ENCODE results near the gene PACS1. TPM values are rescaled to one million over a fixed set of nuclear protein-coding genes. Genes with fewer than 3 reads are reported as not detected.
A peak's percentile ranks its signal among the peaks of the same experiment; 100 is the strongest.

Gene PACS1
- total RNA-seq, 1 donor from 2014 or later, result 42.6 TPM

DNA sequence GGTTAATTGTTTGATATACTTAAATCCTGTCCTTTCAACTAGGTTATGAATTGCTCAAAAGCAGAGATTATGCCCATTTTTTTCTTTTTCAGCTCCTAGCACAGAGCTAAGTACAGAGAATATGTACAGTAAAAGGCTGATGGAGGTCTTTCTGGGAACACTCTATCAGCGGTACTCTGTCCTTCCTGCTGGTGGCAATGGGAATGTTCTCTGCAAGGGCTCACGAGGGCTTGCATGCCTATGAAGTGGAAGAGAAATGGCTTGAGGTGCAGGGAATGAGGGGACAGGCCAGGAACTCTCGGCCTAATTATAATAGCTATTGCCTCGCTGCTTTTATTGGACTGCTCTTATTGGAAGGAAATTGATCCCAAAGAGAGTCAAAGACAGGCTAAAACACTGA lies 114.7 kb downstream of the PACS1 start:
- DNase-seq (ENCODE audit: low spot score), result no peak

DNA sequence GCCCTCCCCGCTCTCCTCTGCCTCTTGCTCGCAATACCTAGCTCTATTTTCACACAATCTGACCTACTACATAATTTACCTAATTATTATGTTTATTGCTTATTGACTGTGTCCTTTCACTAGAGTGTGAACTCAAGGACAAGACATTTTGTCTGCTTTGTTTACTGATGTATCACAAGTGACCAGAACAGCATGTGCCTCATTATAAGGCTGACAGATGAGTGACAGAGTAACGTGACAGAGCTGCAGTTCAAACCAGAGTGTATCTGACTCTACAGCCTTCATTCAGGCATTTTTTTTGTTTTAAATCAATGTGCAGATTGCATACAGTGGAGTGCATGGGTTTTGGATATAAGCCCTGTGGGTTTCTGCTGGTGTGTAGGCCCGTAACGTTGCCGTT lies 116.4 kb downstream of the PACS1 start:
- no peak for DNase-seq (ENCODE audit: low spot score)

DNA sequence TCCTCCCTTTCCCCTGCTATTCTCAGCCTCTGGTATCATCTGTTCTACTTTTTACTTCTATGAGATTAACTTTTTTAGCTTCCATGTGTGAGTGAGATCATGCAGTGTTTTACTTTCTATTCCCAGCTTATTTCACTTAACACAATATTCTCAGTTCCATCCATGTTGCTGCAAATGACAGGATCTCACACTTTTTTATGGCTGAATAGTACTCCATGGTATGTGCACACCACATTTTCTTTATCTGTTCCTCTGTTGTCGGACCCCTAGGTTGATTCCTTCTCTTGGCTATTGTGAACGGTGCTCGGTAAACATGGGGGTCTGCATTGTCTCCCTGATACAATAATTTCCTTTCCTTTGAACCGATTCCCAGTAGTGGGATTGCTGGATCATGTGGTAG lies 117.4 kb downstream of the PACS1 start:
- DNase-seq (ENCODE audit: low spot score), result no peak

DNA sequence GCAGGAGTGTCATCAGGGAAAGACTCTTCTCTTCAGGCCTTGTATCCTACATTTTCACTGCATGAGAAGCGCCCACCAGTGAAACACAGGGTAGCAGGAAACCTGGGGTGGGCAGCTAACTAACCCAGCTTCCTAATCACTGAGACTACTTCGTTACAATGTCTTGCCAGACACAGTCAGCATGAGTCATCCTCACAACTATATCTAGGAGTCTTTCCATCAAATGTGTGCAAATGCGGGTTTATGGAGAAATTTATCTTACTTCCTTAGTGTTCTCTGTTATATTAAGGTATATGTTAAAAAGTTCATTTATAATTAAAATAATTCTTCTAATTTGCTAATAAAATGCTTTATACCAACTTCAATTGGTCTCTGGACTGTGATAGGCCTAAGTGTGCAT lies 118.5 kb downstream of the PACS1 start:
- DNase-seq (ENCODE audit: low spot score), result peak; percentile 28

DNA sequence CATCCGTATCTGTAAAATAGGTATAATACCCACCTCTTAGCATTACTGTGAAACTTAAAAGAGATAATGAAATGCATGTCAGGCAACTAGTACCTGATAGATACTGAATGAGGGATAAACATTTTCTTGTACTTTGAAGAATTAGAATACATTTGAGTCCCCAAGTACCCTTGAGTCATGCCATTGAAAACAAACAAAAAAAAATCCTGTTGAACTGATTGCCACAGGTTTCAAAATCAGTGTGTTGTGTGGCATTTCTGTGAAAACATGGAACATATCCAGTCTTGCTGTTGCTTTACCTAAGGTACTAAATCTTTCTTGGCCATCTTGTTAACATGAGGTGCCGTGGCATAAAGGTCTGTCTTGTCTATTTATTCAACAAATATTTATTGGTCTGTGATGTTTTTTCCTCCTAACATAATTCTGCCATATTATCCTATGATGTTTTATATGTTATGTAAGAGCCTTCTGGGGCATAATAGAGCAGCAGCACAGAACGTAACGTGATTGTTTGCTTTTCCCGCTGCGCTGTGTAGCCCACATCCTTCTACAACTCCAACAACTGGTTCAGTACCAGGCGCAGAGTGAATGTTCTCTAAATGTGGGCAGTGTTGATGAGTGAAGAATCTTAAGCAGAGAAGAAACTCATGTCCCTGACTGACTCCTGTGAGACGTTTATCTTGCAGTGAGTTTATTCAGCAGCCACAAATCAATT lies 119.1 kb downstream of the PACS1 start:
- no peak for DNase-seq (ENCODE audit: low spot score)

DNA sequence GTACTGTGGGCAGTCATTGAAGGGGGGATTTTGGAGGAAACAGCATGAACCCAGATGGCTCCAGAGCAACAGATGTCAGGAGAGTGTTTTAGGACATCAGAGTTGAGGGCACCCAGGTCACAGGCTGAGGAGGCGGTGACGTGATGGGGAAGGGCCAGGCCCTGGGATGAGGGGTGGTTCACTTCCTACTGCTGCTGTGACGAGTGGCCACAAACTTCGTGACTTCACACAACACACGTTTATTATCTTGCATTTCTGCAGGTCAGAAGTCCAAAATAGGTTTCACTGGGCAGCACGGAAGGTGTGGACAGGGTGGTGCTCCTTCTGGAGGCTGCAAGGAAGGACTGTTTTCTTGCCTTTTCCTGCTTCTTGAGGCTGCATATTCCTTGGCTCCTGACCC lies 120.7 kb downstream of the PACS1 start:
- DNase-seq (ENCODE audit: low spot score), result peak; percentile 41

DNA sequence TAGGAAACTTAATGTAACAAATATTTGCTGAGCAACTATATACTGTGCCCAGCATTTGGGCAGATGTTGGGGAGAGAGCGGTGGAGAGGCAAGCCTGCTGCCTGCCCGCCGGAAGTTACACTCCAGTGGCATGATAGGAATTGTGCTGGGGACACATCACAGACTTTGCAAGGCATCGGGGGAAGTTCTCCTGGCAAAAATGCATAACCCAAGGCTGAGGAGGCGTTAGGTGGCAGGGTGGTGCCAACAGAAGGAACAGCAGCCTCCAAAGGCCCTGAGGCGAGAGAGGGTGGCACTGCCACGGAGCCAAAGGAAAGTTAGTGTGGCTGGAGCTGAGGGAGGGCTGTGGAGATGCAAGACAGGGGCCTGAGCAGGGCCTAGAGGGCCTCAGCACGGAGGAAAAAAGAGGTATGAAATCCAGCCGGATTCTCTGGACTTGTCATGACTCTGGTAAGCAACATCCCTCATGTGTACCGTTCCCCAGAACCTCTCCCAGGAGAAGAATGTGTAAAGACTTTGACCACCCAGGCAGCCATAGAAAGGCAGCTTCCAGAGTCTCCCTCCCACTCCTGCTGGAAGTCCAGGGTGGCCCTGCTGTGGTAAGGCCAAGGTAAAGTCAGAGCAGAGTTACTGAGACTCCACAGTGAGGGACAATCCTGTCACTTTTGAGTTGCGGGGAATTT lies 122.2 kb downstream of the PACS1 start:
- DNase-seq (ENCODE audit: low spot score), result peak; percentile 55

DNA sequence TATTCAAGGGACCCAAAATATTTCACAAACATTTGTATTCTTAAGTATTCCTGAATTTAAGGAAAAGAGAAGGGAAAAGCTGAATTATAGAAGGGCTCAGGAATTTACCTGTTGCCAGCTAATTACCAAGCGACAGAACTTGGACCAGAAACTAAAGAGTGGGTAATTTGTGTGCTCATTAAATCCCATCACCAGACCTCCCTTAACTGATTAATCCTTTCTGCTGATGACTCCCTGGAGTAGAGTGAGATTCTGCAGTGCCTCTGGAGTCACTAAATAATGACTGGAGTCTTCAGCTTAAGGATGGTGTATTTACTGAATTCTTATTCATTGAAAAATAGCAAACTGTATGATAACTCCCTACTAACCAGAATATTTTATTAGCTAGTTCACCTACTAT lies 124.3 kb downstream of the PACS1 start:
- DNase-seq (ENCODE audit: low spot score), result no peak

DNA sequence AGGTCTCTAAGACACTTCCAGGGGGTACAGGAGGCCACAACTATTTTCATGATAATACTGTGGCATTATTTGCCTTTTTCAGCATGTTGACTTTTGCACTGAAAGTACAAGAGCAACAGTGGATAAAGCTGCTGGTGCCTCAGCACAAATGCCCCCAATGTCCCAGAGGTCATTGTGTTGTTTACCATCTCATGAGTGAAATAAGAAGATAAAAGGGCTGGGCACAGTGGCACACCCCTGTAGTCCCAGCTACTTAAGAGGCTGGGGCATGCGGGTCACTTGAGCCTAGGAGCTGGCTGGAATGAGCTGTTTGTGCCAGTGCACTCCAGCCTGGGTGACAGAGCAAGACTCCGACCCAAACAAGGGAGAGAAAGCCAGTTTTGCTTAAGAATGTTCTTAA lies 125.8 kb downstream of the PACS1 start:
- DNase-seq (ENCODE audit: low spot score), result no peak

DNA sequence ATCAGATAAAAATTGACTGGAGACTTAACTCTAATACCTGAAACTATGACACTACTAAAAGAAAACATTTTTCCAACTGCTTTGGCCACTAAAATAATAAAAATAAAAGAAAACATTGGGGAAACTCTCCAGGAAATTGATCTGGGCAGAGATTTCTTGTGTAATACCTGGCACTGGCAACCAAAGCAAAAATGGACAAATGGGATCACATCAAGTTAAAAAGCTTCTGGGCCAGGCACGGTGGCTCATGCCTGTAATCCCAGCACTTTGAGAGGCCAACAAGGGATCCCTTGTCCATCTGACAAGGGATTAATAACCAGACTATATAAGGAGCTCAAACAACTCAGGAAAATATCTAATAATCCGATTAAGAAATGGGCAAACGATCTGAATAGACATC lies 133.8 kb downstream of the PACS1 start:
- no peak for DNase-seq (ENCODE audit: low spot score)

DNA sequence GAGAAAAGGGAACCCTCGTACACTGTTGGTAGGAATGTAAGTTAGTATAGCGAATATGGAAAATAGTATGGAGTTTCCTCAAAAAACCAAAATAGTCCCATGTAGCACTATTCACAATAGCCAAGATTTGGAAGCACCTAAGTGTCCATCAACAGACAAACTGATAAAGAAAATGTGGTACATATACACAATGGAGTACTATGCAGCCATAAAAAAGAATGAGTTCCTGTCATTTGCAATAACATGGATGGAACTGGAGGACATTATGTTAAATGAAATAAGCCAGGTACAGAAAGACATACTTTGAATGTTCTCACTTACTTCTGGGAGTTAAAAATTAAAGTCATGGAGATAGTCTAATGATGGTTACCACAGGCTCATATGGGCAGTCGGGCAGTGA lies 134.3 kb downstream of the PACS1 start:
- DNase-seq (ENCODE audit: low spot score), result no peak

DNA sequence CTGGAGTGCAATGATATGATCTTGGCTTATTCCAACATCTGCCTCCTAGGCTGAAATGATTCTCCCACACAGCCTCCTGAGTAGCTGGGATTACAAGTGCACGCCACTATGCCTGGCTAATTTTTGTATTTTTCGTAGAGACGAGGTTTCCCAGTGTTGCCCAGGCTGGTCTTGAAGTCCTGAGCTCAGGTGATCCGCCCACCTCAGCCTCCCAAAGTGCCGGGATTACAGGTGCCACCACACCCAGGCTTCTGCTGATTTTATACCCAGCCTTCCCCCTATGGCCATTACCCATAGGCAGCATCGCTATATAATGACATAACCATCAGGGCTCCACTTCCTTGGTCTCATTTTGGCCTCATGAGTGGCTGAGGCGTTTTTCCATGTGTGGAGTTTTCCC lies 137.7 kb downstream of the PACS1 start:
- no peak for DNase-seq (ENCODE audit: low spot score)

DNA sequence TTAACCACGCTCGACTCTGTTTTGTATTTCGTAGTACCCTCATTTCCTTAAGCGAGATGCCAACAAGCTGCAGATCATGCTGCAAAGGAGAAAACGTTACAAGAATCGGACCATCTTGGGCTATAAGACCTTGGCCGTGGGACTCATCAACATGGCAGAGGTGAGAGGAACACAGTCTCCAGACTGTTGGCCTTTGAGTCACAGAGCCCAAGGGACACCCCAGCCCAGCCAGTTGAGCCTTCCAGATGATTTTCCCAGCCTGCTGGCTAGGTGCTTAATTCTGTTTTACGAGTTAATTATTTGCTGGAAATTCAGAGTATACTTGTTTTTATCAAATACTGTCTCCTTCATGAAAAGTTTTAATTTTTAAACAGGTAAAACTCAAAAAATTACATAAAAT lies 141.0 kb downstream of the PACS1 start:
- no peak for DNase-seq (ENCODE audit: low spot score)

DNA sequence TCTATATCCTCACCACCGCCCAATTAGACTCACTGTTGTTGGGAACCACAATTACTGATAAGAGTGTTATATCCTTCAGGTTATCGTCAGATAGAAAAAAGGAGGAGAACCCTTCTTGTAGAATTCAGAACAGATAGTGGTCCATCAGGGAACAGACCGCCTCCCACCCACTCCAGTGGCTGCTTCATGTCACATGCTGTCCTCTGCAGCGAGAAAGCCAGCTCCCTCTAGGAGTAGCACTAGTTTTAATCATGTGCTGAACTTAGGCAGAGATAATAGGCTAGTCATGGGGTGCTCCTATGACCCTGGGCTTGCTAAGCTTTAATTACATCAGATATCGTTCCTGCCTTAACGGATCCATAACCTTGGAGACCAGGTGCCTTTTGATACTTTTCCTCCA lies 146.8 kb downstream of the PACS1 start:
- DNase-seq (ENCODE audit: low spot score), result no peak

DNA sequence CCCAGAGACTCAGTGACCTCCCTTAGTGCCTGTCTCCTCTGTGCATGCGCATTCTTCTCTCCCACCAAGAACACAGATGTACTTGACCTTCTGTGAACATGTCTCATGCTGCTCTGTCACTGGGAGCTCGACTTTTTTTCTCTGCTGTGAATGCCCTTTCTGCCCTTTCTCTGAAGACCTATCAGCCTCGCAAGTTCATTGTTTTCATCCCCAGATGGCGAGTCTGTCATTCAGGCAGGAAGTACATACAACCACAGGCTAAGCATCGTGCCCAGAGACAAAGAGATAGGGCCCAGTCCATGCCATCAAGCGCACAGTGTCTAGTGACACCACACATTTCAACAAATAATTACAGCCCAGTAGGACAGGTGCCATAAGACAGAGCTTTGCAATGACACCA lies 148.0 kb downstream of the PACS1 start:
- DNase-seq (ENCODE audit: low spot score), result no peak

DNA sequence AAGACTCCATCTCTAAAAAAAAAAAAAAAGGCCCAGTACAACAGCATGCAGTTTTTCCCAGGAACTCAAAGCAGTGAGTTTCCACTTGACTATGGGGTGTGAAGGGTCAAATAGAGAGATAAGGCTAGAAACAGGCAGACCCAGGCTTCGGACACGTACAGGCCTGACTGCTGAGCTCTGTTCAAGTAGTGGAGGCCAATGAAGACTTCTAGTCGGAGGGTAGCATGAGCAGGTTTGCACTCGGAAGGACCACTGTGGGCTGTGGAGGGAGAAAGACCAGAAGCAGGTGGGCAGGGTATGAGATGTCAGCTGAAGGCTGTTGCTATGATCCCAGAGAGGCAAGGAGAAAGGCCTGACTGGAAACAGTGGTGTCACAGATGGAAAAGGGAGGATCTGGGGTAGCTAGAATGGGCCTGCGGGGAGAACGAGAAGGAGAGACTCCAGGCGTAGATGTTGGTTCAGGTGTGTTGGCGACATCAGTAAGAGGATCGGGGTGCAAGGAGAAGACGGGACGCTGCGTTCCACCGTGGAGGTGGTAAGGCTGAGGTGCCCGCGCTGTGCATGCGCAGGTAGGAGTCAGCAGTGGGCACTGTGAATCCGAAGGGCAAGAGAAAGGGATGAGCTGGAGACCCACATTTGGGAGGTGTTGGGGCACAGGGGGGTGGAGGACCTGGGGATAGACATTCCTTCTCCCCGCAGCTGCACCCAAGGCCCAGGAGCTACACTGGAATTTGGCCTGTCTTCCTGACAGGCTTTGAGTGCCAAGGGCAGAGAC lies 149.0 kb downstream of the PACS1 start:
- DNase-seq (ENCODE audit: low spot score), result no peak

DNA sequence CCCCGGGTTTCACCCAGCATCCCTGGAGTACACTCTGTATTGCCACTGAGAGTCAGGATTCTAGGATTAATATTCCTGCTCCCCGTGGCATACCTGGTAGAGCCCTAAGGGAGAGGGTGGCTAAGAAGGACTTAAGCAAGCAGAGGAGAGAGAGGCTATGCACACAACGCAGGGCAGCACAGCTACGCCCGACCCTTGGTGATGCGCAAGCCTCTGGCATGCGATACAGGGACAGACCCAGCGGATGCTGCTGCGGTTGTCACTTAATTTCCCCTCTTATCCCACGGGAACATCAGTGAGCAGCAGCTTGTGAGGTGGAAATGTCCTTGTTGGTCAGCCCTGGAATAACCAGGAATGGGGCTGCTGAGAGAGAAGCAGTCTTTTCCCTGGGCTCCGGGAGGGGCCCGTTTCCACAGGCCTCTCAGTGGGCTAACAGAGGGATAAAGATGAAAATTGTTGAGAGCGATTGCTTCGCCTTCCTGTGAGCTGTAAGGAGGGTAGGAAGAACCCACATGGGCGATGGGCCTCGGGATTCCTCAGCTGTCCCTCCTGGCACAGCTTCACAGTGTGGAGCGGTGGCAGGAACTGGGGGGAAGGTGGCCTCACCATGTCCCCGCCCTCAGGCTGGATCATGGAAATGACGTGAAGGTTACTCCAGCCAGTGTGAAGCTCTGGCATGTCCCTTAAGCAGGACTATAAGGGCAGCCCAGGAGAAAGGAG lies 149.9 kb downstream of the PACS1 start:
- DNase-seq (ENCODE audit: low spot score), result no peak

DNA sequence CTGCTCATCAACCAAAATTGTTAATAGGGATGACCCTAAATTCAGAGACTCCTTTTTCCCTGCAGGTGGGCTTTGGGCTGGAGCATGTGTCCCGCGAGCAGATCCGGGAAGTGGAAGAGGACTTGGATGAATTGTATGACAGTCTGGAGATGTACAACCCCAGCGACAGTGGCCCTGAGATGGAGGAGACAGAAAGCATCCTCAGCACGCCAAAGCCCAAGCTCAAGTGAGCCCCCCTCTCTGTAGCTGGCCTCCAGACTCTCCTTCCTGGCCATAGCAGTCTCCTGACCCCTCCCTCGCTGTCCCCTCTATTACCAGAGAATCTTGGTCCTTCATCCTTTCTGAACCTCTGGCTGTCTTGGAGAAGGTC lies 150.5 kb downstream of the PACS1 start:
- DNase-seq (ENCODE audit: low spot score), result no peak

DNA sequence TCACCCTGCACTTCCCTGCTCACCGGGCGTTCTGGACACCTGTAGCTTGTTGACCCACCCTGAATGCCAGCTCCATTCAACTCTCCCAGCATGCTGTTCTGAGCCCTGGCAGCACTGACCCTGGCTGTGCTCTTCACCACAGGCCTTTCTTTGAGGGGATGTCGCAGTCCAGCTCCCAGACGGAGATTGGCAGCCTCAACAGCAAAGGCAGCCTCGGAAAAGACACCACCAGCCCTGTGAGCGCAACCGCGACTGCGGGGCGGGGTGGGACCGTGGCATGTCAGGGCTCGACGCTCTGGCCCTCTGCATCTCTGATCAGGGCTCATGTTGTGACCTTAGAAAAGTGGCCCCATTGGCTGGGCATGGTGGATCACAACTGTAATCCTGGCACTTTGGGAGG lies 150.9 kb downstream of the PACS1 start:
- DNase-seq (ENCODE audit: low spot score), result no peak

DNA sequence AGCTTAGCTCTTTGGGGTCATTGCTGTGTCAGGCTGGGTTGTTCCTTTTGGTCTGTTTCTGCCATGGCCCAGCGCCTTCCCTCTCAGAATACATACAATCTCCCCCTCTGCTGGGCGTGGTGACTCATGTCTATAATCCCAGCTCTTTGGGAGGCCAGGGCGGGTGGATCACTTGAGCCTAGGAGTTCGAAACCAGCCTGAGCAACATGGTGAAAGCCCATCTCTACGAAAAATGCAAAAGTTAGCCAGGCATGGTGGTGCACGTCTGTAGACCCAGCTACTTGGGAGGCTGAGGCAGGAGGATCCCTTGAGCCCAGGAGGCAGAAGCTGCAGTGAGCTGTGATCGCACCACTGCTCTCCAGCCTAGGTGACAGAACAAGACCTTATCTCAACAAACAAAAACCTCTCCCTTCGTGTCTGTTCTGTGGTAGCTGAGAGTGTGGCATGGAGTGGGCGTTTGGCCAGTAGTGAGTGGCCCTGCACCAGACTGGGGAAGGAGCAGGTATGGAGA lies 151.7 kb downstream of the PACS1 start:
- peak; percentile 57 for DNase-seq (ENCODE audit: low spot score)

DNA sequence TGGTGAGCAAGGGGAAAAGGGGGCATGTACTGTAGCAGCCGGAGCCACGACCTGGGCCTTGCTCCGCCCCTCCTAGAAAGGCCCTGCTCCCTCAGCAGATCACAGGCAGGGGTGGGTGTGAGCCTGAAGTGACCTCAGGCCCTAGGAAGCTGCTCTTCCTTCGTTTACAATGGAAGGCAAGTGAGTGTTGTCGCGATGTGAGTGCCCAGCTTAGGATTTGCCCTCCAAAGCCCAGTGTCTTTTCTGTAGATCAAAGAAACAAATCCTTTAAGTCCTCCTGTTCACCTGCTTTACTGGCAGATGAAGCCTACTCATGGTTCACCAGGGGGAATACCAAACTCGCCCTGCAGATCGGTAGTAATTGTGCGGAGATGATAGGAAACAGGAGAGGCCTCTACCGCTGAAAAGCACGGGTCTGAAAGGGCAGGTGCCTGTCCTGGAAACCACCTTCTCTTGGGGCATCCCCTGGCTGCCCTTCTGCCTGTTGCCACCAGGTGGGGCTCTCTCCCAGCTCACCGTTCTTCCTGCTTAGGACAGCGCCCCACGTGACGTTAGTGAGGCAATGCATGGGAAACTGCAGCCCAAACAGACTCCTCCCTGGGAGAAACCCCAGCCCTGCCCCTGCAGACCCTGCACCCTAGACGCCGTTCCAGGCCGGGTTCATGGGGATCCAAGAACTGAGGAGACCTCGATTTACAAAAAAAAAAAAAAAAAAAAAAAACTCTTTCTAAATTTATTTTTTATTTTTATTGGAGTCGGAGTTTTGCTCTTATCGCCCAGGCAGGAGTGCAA lies 152.5 kb downstream of the PACS1 start:
- peak; percentile 95 for DNase-seq (ENCODE audit: low spot score)
